Psoas muscle (tissue), 8 donors: ENCODE measurements around the gene SPTB. TPM values are rescaled to one million over a fixed set of nuclear protein-coding genes. Genes with fewer than 3 reads are reported as not detected.

ENCODE experiments used
- ATAC-seq, 4 donors: fragments of 200-7000 bp; cut with Tn5 transposase; one replicate each; pipeline ENCODE4 v1.9.1; 2020; ENCODE audit warnings: moderate library complexity in 3 of 4, mild to moderate bottlenecking in 2 of 4
- DNase-seq, 2 donors: peaks; one replicate each; pipeline ENCODE4 v3.0.0-alpha.2; 2020
- H3K27ac ChIP-seq: fragments of 200-600 bp; one replicate; pipeline ENCODE4 v1.8.0; 2022
- H3K27me3 ChIP-seq, 3 donors: fragments of 200-600 bp in 1 of 3; one replicate each; pipeline versions ENCODE4 v1.6.1 to v1.8.0; 2013 to 2022; ENCODE audit warnings: low read length in 2 of 3, mild to moderate bottlenecking in 2 of 3, moderate library complexity in 1 of 3; ENCODE audit not compliant: insufficient read depth in 3 of 3
- H3K36me3 ChIP-seq, 2 donors: fragments of 200-600 bp in 1 of 2; one replicate each; pipeline versions ENCODE4 v1.6.1 to v1.8.0; 2013 to 2022; ENCODE audit warnings: low read depth in 1 of 2, mild to moderate bottlenecking in 1 of 2, moderate library complexity in 1 of 2; ENCODE audit not compliant: insufficient read depth in 1 of 2
- H3K4me1 ChIP-seq: fragments of 200-600 bp; one replicate; pipeline ENCODE4 v1.8.0; 2022
- H3K4me3 ChIP-seq: fragments of 200-600 bp; one replicate; pipeline ENCODE4 v1.8.0; 2022; ENCODE audit warnings: mild to moderate bottlenecking
- H3K9me3 ChIP-seq: fragments of 200-600 bp; one replicate; pipeline ENCODE4 v1.8.0; 2022
- WGBS, 3 donors: extraction: QIAGEN DNeasy Blood & Tissue Kit; methylation state at CpG; one replicate each; pipeline versions ENCODE4 v1.1.6 to v1.1.7; 2013; 5-methylcytosine and 5-hydroxymethylcytosine counted together
- intact Hi-C, 2 donors: fragments of 100-400 bp; cut with DNase I; formaldehyde crosslinking; loops; one replicate each; pipeline versions ENCODE4 v1.11.0 to v1.14.2; 2022
- polyA plus RNA-seq, 3 donors: library from polyadenylated mRNA; stranded (reverse); fragments of 200-250 nt; gene quantifications; one replicate each; pipeline ENCODE4 v1.2.3, GENCODE V29; 2013
- total RNA-seq, 4 donors: library from RNA; stranded (reverse); fragmentation: NEBNext Ultra II Directional in 2 of 4; extraction: Animal tissue kit (Norgen Biotek cat#: 25700) in 2 of 4; gene quantifications; one replicate each; pipeline versions ENCODE4 v1.2.1 to v1.2.4, GENCODE V29; 2021 to 2023
- TF ChIP-seq, protein P1 (sequence below): fragments of 200-600 bp; IDR thresholded peaks from one replicate; pipeline ENCODE4 v1.8.0; 2022; ENCODE audit warnings: antibody characterized with exemption
- donor health status: healthy with polysubstance abuse.
- donor health status: DM: no; HTN: no; CAD: no; lungs with moderate emphysema.
- donor health status: Bipolar disorder and iron deficiency.
- donor health status: healthy.
- donor health status: DM: yes; HTN: yes; CAD: no.
- donor health status: DM: no; HTN: no; CAD: no.
- donor health status: DM: no; HTN: no; CAD: no.
- donor health status: DM: yes; HTN: yes; CAD: no.

Gene SPTB
- total and polyA plus RNA-seq, 7 donors = 43.4 to 540 (median 374) TPM

DNA sequence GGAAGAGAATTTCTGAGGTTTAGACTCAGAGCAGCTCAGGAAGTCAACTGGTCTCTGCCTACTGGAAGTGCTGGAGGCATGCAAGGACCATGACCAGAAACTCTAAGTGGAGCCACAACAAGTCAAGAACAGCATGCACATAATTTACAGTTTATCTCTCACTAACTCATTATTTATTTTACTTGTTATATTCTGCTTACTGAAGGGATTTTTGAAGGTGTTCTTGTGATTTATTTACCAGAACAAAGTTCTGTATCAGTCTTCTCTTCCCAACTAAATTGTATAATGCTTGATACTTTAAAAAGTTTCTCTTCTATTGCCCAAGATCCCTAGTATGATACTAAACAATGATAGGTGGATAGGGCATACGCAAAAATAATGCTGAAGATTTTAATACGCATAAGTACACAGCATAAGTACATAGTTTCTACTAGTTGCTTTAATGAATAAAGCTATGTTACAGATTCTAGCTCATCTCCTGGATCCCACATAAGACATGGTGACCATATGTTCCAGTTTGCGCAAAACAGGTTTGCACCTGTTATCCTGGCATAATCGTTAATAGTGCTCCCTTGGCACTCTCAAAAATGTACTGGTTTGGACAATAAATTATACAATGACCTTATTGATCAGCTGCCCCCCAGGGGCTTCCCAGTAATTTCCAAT lies 11.6 kb upstream of the SPTB start:
- ATAC-seq (peak; percentile 44 to 66 (median 60)), DNase-seq (no peak)
- 55 to 66% (median 62%) methylated on average over 4 of the region's 4 CpGs for WGBS, 3 donors
- Histone ChIP-seq H3K27ac (peak overlapping the region; percentile 13), H3K36me3 (no peaks in the 10 kb centered on the region), H3K9me3 (no peaks in the 10 kb centered on the region), H3K4me3 (no peak overlapping the region), H3K4me1 (peaks cover 9% of the 10 kb centered on the region), H3K27me3 (no peaks in the 10 kb centered on the region)
- intact Hi-C loops = loop anchor here (5.0 kb wide), 3 partner anchors 69 to 219 kb away; no protein-coding TSS in a partner anchor
- TF ChIP-seq, protein P1, sequence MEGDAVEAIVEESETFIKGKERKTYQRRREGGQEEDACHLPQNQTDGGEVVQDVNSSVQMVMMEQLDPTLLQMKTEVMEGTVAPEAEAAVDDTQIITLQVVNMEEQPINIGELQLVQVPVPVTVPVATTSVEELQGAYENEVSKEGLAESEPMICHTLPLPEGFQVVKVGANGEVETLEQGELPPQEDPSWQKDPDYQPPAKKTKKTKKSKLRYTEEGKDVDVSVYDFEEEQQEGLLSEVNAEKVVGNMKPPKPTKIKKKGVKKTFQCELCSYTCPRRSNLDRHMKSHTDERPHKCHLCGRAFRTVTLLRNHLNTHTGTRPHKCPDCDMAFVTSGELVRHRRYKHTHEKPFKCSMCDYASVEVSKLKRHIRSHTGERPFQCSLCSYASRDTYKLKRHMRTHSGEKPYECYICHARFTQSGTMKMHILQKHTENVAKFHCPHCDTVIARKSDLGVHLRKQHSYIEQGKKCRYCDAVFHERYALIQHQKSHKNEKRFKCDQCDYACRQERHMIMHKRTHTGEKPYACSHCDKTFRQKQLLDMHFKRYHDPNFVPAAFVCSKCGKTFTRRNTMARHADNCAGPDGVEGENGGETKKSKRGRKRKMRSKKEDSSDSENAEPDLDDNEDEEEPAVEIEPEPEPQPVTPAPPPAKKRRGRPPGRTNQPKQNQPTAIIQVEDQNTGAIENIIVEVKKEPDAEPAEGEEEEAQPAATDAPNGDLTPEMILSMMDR = no peak

DNA sequence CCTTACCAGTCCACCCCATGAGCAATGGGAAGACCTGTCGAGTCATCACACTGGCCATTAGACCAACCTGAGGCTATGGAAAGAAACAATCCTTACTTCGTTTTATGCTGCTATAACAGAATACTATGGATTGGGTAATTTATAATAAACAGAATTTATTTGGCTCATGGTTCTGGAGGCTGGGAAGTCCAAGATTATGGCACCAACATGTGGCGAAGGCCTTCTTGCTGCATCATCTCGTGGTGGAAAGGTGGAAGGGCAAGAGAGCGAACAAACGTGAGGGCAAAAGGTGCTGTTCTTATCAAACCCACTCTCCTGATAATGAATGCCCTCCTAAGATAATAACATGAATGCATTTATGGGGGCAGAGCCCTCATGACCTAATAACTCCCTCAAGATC lies 9.6 kb upstream of the SPTB start:
- ATAC-seq (no peak), DNase-seq (no peak)
- intact Hi-C loops = no loop called here
- Histone ChIP-seq H3K27me3 (no peaks in the 10 kb centered on the region), H3K4me3 (no peak overlapping the region), H3K27ac (no peak overlapping the region), H3K9me3 (no peaks in the 10 kb centered on the region), H3K36me3 (no peaks in the 10 kb centered on the region), H3K4me1 (peaks cover 9% of the 10 kb centered on the region)
- WGBS, 3 donors = 94 to 98% (median 94%) methylated on average over 6 of the region's 6 CpGs
- TF ChIP-seq, protein P1 = no peak

DNA sequence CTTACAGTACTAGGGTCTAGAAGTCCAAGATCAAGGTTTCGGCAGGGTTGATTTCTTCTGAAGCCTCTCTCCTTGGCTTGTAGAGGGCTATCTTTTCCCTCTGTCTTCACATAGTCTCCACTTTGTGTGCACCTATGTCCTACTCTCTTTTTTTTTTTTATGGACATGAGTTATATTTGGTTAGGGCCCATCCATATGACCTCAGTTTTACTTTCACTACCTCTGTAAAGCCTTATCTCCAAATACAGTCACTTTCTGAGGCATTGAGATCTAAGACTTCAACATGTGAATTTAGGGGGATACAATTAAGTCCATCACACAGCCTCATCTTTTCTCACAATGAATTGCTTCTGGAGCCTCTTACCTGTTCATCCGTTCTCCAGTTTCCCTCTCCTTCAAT lies 5.9 kb upstream of the SPTB start:
- no peaks in the 10 kb centered on the region for H3K36me3 ChIP-seq
- DNase-seq (no peak), ATAC-seq (no peak)
- no peak overlapping the region for H3K27ac ChIP-seq
- no peaks in the 10 kb centered on the region for H3K27me3 ChIP-seq
- intact Hi-C loops = no loop called here
- no peaks in the 10 kb centered on the region for H3K4me1 ChIP-seq
- 94 to 98% (median 97%) methylated on average over 2 of the region's 2 CpGs for WGBS, 3 donors
- TF ChIP-seq, protein P1 = no peak
- no peak overlapping the region for H3K4me3 ChIP-seq
- no peaks in the 10 kb centered on the region for H3K9me3 ChIP-seq

DNA sequence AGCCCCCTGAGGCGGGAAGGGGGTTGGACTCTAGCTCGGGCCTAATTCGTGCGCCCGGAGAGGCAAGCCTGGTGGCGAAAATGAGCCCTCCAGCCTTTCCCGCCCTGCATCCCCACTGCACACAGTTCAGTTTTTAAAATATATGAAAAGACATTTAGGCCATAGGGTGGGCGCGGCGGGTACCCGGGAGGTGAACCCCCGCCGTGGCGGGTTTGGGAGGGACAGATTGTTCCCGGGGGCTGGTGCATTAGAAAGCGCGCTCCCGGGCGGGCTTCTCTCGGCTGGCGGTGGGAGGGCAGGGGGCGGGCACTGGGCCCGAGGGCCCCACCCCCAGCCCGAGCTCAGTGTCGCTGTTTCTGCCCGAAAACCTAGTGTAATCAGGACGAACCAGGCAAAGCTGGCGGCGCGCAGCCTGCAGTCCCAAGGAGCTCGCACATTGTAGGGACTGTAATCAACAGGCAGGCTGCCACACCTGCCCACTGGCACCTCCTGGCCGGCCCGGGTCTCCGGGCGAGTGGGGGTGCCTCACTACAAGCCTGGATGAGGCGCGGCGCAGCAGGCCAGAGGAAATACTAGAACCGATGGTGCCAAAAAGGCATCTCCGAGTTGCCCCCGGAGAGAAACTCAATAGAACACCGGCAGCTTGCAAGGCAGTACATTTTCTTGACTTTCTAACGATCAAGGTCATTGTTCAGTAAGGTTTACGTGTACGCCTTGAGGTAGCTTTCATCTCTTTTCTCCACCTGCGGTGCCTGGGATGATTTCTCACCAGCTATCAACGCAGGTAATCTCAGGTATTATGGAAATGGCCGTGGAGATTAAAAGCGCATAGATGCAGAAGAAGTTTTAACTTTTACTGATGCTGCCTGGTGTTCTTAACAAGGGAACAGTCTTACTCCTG lies 764 bp upstream of the SPTB start:
- DNase-seq (peak; percentile 44 to 62), ATAC-seq (peak; percentile 33 to 47 (median 34))
- no peaks in the 10 kb centered on the region for H3K27me3 ChIP-seq
- intact Hi-C loops = no loop called here
- TF ChIP-seq, protein P1 = no peak
- H3K27ac ChIP-seq = peak overlapping the region; percentile 98
- peaks cover 17% of the 10 kb centered on the region for H3K4me1 ChIP-seq
- WGBS, 3 donors = 6 to 9% (median 8%) methylated on average over 49 of the region's 49 CpGs
- H3K4me3 ChIP-seq = peak overlapping the region; percentile 92
- H3K9me3 ChIP-seq = no peaks in the 10 kb centered on the region
- peaks cover 0 to 22% of the 10 kb centered on the region in 2 donors for H3K36me3 ChIP-seq
